Activated CD4-positive, CD25-positive, alpha-beta regulatory T cell treated with anti-CD3 and anti-CD28 coated beads, Interleukin-2, amount 50 U/mL, for 72 hours (primary cell): ENCODE results near the gene STRIP1.
"Not testable (repeated sequence)": the region's sequence is repeated elsewhere in the genome, so short reads cannot be mapped to it uniquely, and the experiment has no call there.

ENCODE experiments used
- DNase-seq: peaks from one replicate; pipeline ENCODE4 v3.0.0; 2021

STRIP1 gene

GRCh38 chr1:110008971-110009565 lies 25.4 kb upstream of the STRIP1 start:
- no peak for DNase-seq

DNA sequence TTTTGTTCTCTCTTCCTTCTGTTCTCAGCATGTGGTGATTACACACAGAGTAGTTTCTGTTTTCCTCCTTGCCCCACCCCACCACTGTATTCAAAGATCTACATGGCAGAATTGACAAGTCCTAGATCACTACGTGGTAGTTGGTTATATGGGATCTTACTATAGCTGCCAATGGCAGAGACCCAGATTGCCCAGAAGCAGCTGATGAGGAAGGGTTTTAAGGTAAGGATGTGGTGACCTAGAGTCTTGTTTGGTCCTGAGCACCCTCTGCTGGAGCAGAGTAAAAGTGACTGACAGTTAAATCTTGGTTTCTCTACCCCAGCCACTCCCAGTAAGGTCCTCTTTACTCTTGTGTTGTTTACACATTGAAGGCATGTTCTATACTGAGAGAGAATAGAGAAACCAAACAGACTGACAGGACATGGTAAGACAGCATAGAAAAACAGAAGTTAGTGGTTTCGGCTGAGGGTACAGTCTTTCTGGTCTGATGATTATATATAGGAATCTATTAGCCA lies 22.8 kb upstream of the STRIP1 start:
- no peak for DNase-seq

- DNase-seq = no peak
Measured at GRCh38 chr1:110012100-110012780, 22.2 kb upstream of the STRIP1 start.

DNA sequence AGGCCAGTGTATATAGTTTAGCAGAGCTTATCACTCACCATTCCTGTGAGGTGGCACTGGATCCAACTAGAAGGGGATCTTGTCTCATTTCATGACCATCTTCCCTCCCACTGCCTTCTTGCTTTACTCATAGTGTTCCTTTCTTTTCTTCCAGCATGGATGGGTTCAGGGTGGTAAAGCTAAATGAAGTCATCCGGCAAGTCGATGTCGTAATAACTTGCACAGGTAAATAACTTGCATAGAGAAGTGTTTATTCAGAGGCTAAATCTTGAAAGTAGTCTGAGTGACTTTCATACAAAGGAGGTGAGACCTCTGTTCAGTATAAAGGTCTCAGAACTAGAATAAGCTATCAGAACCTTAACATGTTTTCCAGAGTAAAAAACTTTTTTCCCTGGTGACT lies 16.6 kb upstream of the STRIP1 start:
- DNase-seq = no peak

GRCh38 chr1:110018396-110018795 lies 16.0 kb upstream of the STRIP1 start:
- DNase-seq = no peak

DNA sequence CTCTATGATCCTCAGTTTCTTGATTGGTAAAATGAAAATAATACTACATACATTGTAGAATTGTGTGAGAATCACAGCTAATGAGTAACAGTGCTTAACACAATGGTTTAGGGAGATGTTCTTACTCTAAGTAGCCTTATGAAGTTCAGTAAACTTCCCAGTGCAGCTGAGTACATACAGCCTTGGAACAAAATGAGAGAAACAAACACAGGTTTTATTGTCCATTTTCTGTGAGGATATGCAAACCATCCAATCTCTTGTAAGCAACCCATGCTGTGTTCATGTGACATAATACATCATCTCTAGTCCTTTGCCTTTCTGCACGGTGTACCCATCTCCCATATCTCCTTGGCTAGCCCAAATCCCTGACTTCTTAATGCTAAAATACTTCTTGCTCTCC lies 14.7 kb upstream of the STRIP1 start:
- no peak for DNase-seq

- no peak for DNase-seq
Measured at GRCh38 chr1:110021285-110021684, 13.1 kb upstream of the STRIP1 start.

DNA sequence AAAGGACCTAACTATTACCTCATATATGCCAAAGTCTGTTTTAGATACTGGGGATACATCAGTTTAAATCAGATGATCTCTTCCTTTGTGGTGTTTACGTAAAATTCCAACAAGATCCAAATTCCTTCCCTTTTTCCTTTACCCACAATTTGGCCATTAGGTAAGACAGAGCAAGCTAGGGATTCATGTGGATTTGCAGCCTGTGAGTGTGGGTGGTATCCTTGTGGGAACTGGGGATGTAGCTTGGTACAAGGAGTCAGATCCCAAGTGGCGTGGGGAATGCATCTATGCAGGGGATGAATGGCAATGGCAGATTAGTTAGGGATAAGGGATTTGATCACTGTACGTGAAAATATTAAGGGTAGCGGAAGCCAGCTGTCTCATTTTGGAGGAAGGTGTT lies 9.8 kb upstream of the STRIP1 start:
- no peak for DNase-seq

DNA sequence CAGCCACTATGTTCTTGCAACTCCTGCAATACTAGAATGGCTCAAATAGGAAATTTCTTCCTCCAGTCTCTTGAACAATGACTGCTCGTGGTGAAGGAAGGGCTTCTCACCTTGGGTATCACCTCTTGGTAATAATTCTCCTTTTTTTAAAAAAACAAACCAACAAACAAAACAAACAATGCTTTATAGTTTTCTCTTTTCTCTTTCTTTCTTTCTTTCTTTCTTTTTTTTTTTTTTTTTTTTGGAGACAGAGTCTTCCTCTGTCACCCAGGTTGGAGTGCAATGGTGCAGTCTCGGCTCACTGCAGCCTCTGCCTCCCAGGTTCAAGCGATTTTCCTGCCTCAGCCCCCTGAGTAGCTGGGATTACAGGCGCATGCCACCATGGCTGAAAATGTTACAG lies 3.7 kb upstream of the STRIP1 start:
- DNase-seq = not testable (repeated sequence)

DNA sequence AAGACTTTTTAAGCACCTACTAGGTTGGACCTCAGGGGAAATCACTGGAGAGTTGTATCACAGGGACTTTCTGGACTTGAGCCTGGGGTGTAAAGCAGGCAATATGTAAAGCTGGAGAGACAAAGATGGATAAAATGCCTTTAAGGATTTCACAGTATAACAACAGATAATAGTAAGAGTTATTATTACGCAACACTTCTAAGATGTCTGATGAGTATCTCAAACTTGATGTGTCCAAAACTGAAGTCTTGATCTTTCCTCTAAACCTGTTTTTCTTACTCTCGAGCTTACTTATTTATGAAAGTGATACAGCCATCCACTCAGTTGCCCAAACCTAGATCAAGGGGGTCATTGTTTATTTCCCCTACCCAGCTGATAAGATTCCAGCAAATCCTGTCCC lies 2.1 kb upstream of the STRIP1 start:
- DNase-seq = no peak

GRCh38 chr1:110033421-110033820 lies 1.0 kb upstream of the STRIP1 start:
- DNase-seq = no peak

DNA sequence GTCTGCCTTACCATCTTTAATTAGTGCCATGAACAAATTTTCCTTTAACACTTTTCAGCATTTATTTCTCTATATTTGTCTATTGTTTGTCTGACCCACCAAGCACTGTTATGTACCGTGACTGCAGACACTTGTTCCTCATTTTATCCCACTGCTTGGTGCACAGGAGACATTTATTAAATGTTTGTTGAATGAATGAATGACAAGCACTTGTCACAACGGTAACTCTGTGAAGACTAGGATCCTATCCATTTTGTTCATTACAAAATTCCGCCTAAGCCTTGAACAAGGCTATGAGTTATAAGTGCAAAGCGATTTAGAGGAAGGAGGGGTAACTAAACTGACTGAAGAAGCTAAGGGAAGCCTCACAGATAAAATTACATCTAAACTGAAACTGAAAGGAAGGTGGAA lies 379 bp upstream of the STRIP1 start:
- no peak for DNase-seq

DNA sequence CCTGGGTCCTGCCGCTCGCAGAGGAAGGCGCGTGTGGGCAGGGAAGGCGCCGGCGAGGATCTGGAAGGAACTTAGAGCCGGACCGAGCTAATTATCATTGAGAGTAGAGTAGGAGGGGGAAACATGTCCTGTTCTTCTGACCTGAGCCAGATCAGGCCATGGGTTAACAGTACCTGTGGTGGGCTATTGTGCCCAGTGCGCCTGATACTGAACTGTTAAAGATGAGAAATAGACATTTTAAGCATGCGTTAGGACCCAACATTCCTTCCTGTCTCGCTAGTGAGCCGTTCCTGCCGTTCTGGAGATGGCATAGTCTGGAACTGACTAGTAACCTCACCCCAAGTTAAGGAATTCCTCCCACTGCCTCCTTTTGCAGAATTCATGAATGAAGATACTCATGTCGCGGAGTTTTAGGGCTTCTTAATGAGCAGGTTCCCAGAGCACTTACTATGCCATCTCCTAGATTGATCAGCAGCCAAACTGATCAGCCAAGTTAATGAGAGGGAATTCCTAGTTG lies 870 bp downstream of the STRIP1 start:
- no peak for DNase-seq

DNA sequence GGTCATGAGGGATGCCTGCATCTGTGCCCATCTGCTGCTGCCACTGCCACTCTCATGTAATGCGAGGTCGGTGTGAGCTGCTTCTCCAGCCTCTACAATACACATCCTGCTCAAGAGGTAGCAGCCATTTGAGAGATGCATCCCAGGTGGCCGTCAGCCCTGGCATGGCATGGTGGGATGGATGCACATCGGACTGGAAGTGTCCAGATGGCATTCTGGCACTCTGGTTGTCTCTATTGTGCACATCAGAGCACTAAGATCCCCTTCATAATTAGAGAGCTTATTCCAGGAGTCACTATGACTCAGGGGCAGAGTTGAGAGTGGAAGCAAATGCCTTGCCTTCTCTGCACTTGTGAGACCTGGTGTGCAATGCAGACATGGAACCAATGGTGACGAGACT lies 3.8 kb downstream of the STRIP1 start:
- no peak for DNase-seq

GRCh38 chr1:110039641-110040040 lies 5.2 kb downstream of the STRIP1 start:
- no peak for DNase-seq

DNA sequence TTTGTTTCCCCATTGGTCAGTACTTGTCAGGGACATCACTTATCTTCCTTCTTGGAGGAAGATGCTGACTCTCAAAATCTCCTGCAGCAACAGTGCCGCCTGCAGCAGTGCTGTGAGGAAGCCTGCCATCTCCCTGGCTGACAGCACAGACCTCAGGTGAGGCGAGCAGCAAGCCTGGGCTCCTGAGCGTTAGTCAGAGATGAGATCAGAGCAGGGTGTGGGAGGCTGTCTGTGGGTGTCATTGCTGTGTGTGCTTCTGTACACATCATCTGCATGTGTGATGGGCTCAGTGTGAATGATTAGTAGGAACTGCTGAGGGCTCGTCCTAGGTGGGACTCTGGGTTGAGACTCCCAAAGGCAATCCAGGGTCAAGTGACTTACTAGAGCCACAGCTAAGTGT lies 6.1 kb downstream of the STRIP1 start:
- DNase-seq = no peak

- DNase-seq = no peak
Measured at GRCh38 chr1:110043016-110043415, 8.6 kb downstream of the STRIP1 start.

GRCh38 chr1:110047463-110047862 lies 13.0 kb downstream of the STRIP1 start:
- no peak for DNase-seq

GRCh38 chr1:110048240-110048639 lies 13.8 kb downstream of the STRIP1 start:
- DNase-seq = no peak

GRCh38 chr1:110048923-110049601 lies 14.6 kb downstream of the STRIP1 start:
- DNase-seq = no peak

DNA sequence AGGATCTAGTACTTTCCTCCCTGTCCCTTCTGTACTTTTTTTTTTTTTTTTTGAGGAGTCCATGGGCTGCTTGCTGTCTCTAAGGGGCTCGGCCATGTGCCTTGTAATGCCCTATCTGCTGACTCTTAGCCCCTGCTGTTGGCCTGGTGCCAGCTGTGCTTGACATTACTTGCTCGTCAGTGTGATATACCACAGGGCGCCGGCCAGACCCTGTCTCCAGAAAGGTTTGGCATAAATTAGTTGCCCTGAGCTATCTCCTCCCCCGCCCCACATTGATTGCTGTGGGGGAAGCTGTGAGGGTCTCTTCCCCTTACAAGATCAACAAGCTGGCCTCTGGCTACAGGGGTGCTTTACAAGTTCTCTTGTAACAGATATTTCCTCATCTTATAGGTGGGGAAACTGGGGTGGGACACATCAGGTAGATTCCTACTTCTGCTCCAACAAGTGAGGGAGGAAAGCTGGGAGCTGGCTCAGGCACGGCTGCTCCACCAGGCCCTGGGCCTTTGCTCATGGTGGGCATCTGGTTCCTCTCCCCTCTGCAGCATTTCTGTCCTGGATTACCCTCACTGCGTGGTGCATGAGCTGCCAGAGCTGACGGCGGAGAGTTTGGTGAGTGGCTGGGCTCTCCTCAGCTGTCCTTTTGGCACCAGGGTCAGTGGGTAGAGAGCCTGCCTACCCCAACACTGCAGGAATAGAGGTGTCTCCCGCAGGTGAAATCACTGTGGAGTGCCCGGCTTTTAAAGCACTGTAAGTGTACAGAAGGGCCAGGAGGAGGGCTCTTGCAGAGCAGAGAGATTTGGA lies 15.6 kb downstream of the STRIP1 start:
- DNase-seq = no peak

DNA sequence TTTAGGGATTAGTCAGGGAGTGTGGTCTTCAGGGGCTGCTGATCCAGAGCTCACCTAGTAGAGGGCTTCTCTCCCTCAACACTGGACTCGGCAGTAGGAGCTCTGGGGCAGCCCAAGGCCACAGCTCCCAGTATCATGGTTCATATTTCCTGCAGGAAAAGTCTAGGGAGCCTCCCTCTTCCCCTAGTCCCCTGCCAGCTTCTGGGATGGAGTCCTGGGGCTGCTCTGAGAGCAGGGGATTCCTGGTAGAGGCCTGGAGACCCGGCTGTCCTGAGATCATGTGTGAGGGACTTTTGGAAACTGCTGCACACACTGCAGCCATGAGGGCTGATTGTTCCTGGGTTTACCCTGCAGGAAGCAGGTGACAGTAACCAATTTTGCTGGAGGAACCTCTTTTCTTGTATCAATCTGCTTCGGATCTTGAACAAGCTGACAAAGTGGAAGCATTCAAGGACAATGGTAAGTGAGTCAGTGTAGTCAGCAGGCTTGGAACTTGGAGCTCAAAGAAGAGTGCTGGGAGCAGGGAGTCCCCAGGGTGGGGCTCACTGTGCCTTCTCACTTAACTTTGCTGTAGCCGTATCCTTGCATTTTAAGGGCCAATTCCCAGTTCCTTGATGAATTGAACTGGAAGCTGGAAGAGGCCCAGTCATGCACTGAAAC lies 16.3 kb downstream of the STRIP1 start:
- no peak for DNase-seq

GRCh38 chr1:110051262-110051648 lies 16.8 kb downstream of the STRIP1 start:
- DNase-seq = no peak
